GM12874 (cell line): Measurements from ENCODE around the gene TBC1D16.

Experiments used
- TF ChIP-seq, protein P1 (sequence below): IDR thresholded peaks from 2 replicates; pipeline ENCODE4 v1.5.1; 2011; ENCODE audit warnings: low read depth, mild to moderate bottlenecking, control low read depth, low read length, moderate library complexity; ENCODE audit not compliant: insufficient read depth

The TBC1D16 gene

DNA sequence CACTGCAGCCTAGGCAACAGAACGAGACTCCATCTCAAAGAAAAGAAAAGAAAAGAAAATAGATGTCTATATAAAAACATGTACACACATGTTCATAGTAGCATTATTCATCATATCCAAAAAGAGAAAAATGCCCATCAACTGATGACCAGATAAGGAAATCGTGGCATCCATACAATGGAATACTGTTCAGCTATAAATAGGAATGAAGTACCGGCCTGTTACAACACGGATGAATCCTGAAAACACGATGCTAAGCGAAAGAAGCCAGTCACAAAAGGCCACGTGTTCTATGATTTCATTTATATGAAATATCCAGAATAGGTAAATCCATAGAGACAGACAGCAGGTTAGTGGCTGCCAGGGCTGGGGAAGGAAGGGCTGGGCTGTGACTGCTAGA lies 65.8 kb downstream of the TBC1D16 start:
- TF ChIP-seq, protein P1, sequence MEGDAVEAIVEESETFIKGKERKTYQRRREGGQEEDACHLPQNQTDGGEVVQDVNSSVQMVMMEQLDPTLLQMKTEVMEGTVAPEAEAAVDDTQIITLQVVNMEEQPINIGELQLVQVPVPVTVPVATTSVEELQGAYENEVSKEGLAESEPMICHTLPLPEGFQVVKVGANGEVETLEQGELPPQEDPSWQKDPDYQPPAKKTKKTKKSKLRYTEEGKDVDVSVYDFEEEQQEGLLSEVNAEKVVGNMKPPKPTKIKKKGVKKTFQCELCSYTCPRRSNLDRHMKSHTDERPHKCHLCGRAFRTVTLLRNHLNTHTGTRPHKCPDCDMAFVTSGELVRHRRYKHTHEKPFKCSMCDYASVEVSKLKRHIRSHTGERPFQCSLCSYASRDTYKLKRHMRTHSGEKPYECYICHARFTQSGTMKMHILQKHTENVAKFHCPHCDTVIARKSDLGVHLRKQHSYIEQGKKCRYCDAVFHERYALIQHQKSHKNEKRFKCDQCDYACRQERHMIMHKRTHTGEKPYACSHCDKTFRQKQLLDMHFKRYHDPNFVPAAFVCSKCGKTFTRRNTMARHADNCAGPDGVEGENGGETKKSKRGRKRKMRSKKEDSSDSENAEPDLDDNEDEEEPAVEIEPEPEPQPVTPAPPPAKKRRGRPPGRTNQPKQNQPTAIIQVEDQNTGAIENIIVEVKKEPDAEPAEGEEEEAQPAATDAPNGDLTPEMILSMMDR, result no peak

DNA sequence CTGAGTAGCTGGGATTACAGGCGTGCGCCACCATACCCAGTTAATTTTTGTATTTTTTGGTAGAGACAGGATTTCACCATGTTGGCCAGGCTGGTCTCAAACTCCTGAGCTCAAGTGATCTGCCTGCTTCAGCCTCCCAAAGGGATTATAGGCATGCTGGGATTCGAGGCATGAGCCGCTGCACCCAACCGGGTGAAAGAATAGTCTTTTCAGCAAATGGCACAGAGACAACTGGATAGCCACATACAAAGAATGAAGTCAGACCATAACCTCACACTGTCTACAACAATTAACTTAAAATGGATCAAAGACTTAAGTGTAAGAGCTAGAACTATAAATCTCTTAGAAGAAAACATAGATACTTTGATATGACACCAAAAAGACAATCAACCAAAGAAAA lies 67.6 kb downstream of the TBC1D16 start:
- TF ChIP-seq, protein P1, result no peak

- TF ChIP-seq, protein P1, result no peak
These were observed 69.0 kb downstream of the TBC1D16 start for GRCh38 chr17:79966681-79967080.

GRCh38 chr17:79965806-79966205 lies 69.9 kb downstream of the TBC1D16 start:
- TF ChIP-seq, protein P1, result no peak

- TF ChIP-seq, protein P1, result no peak
These were observed 74.7 kb downstream of the TBC1D16 start for GRCh38 chr17:79960788-79961522.

- TF ChIP-seq, protein P1, result no peak
These were observed 76.6 kb downstream of the TBC1D16 start for GRCh38 chr17:79959042-79959441.

- TF ChIP-seq, protein P1, result no peak
These were observed 78.8 kb downstream of the TBC1D16 start for GRCh38 chr17:79956853-79957252.
